Gastroesophageal sphincter (tissue), 2 donors: ENCODE measurements around the gene RPL18.

Experiments
- POLR2A ChIP-seq, 2 donors: fragments of 450-650 bp; IDR thresholded peaks; one replicate each; pipeline ENCODE4 v1.6.1; 2017; ENCODE audit warnings: antibody characterized with exemption in 2 of 2, mild to moderate bottlenecking in 2 of 2, moderate library complexity in 1 of 2
- POLR2AphosphoS5 ChIP-seq: sonication (generic); formaldehyde crosslinking; IDR thresholded peaks from one replicate; pipeline ENCODE4 v1.6.1; 2017; ENCODE audit warnings: antibody characterized with exemption

- TF ChIP-seq POLR2A (IDR thresholded peaks at IDR 0.05) (peak in 1 of 2 donors; percentile 4), POLR2AphosphoS5 (peak; percentile 75)
Measured at GRCh38 chr19:48637449-48637947, 18.5 kb upstream of the RPL18 start.
